Gastrocnemius medialis (tissue), 4 donors: Measurements from ENCODE around the gene PRKCE.

Experiments used
- CTCF ChIP-seq, 5 experiments: fragments of 450-650 bp in 3 of 5; fragments of 200-600 bp in 2 of 5; sonication (generic) in 2 of 5; IDR thresholded peaks in 4 of 5; conservative IDR thresholded peaks in 1 of 5; 1 replicate in 4 of 5; 2 replicates in 1 of 5; pipeline ENCODE4 v1.5.1; 2016 to 2019; ENCODE audit warnings: antibody characterized with exemption in 5 of 5, mild to moderate bottlenecking in 3 of 5, moderate library complexity in 3 of 5
- POLR2A ChIP-seq, 2 donors: fragments of 450-650 bp; IDR thresholded peaks; one replicate each; pipeline ENCODE4 v1.6.1; 2017; ENCODE audit warnings: antibody characterized with exemption in 2 of 2, mild to moderate bottlenecking in 2 of 2, moderate library complexity in 2 of 2

- no peak for TF ChIP-seq CTCF (IDR thresholded peaks at IDR 0.05 in 4 of 5, conservative IDR thresholded peaks at IDR 0.05 in 1 of 5)
- TF ChIP-seq POLR2A (IDR thresholded peaks at IDR 0.05): no peak
Measured at GRCh38 chr2:45912109-45912508, 260.6 kb downstream of the PRKCE start.
